Esophagus squamous epithelium (tissue), 5 donors: ENCODE results near the gene AP1S2. TPM values are rescaled to one million over a fixed set of nuclear protein-coding genes. Genes with fewer than 3 reads are reported as not detected.
"Not testable (repeated sequence)": the region's sequence is repeated elsewhere in the genome, so short reads cannot be mapped to it uniquely, and the experiment has no call there.

ENCODE experiments used
- DNase-seq: peaks from one replicate; lab custom pipeline; 2025; lab: John Stamatoyannopoulos, UW
- H3K27ac ChIP-seq, 4 donors: fragments of 200-600 bp; sonication (generic); one replicate each; pipeline ENCODE4 v1.5.1; 2016 to 2019; ENCODE audit warnings: mild to moderate bottlenecking in 1 of 4
- H3K27me3 ChIP-seq, 4 donors: fragments of 200-600 bp; sonication (generic); 1 replicate in 3 of 4; 2 replicates in 1 of 4; pipeline versions ENCODE4 v1.5.1 to v1.6.0; 2017 to 2021; ENCODE audit warnings: antibody characterized with exemption in 1 of 4
- H3K36me3 ChIP-seq, 3 donors: fragments of 200-600 bp; sonication (generic); one replicate each; pipeline ENCODE4 v1.5.1; 2016 to 2019
- H3K4me1 ChIP-seq, 3 donors: fragments of 200-600 bp; sonication (generic); one replicate each; pipeline ENCODE4 v1.5.1; 2017 to 2019
- H3K4me3 ChIP-seq, 4 donors: fragments of 200-600 bp; sonication (generic); 1 replicate in 3 of 4; 2 replicates in 1 of 4; pipeline ENCODE4 v1.5.1; 2016 to 2019; ENCODE audit warnings: mild to moderate bottlenecking in 2 of 4, moderate library complexity in 1 of 4
- H3K9me3 ChIP-seq, 3 donors: fragments of 200-600 bp; sonication (generic); one replicate each; pipeline ENCODE4 v1.5.1; 2016 to 2019
- POLR2A ChIP-seq, 4 donors: fragments of 450-650 bp; IDR thresholded peaks; one replicate each; pipeline ENCODE4 v1.6.1; 2017; ENCODE audit warnings: antibody characterized with exemption in 4 of 4, mild to moderate bottlenecking in 4 of 4, moderate library complexity in 3 of 4
- WGBS, 2 donors: methylation state at CpG; one replicate each; pipeline ENCODE4 v1.1.5; 2018; 5-methylcytosine and 5-hydroxymethylcytosine counted together
- intact Hi-C: fragments of 100-400 bp; cut with DNase I; formaldehyde crosslinking; loops from one replicate; pipeline ENCODE4 v1.15.0; 2022
- total RNA-seq, 4 donors: library from RNA; depleted of rRNA; stranded (reverse); fragments of >200 nt; gene quantifications; one replicate each; pipeline ENCODE4 v1.1.0, GENCODE V29; 2016
- TF ChIP-seq, protein P1 (sequence below), 6 experiments: fragments of 450-650 bp in 4 of 6; fragments of 200-600 bp in 2 of 6; sonication (generic) in 2 of 6; IDR thresholded peaks; one replicate each; pipeline ENCODE4 v1.5.1; 2016 to 2019; ENCODE audit warnings: antibody characterized with exemption in 6 of 6, mild to moderate bottlenecking in 4 of 6, moderate library complexity in 4 of 6
- donor health status: DM: yes; HTN: yes; CAD: no.

Gene AP1S2
- total RNA-seq, 4 donors from 2014 or later, result 6.0 to 28.5 (median 17.6) TPM

DNA sequence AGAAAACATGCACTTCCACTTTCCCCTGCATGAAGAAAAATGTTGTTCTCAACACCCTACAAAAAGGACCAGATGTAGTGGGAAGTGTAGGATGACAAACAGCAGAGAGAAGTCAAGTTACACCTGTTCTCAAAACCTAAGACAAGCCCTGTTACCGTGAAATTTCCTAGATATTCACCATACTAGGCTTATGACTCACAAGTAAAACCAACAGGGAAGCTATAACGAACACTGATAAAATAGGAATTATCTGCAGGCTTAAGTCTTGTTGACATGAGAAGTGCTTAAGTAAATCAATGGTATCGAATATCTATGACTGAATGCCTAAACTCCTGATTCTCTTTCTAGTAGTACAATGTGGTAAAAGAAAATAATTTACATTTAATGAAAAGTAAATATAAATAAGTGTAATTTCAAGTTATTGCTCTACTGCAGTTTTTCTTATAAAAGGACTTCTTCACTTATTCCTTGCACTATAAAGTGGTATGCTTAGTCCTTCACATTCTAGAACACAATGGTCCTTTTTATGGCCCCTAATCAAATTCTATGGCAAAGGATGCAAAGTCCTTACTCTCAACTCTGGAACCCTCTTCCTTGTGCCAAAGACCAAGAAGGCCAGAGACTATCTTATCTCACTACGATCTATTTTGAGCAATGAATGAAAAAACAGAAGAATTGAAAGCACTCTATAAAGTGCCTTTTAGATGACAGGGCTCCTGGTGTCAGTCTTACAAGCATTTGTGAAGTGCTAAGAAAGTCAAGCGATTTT is 19.6 kb downstream of the AP1S2 start:
- Histone ChIP-seq H3K4me3 (no peak overlapping the region), H3K4me1 (no peaks in the 10 kb centered on the region), H3K9me3 (no peaks in the 10 kb centered on the region), H3K27me3 (no peaks in the 10 kb centered on the region), H3K27ac (no peak overlapping the region), H3K36me3 (no peaks in the 10 kb centered on the region)
- TF ChIP-seq, protein P1, sequence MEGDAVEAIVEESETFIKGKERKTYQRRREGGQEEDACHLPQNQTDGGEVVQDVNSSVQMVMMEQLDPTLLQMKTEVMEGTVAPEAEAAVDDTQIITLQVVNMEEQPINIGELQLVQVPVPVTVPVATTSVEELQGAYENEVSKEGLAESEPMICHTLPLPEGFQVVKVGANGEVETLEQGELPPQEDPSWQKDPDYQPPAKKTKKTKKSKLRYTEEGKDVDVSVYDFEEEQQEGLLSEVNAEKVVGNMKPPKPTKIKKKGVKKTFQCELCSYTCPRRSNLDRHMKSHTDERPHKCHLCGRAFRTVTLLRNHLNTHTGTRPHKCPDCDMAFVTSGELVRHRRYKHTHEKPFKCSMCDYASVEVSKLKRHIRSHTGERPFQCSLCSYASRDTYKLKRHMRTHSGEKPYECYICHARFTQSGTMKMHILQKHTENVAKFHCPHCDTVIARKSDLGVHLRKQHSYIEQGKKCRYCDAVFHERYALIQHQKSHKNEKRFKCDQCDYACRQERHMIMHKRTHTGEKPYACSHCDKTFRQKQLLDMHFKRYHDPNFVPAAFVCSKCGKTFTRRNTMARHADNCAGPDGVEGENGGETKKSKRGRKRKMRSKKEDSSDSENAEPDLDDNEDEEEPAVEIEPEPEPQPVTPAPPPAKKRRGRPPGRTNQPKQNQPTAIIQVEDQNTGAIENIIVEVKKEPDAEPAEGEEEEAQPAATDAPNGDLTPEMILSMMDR (IDR thresholded peaks at IDR 0.05), result no peak
- no peak for TF ChIP-seq POLR2A (IDR thresholded peaks at IDR 0.05)
- 59 to 72% methylated on average over 5 of the region's 5 CpGs for WGBS, 2 donors
- no peak for DNase-seq
- intact Hi-C loops, result no loop called here

- no peaks in the 10 kb centered on the region for H3K36me3 ChIP-seq
- no peak overlapping the region for H3K4me3 ChIP-seq
- H3K9me3 ChIP-seq, result no peaks in the 10 kb centered on the region
- DNase-seq, result no peak
- H3K27me3 ChIP-seq, result no peaks in the 10 kb centered on the region
- H3K4me1 ChIP-seq, result no peaks in the 10 kb centered on the region
- H3K27ac ChIP-seq, result no peak overlapping the region
- TF ChIP-seq POLR2A (IDR thresholded peaks at IDR 0.05), result no peak
- TF ChIP-seq, protein P1 (IDR thresholded peaks at IDR 0.05), result no peak
- intact Hi-C loops, result no loop called here
- 62 to 71% methylated on average over 3 of the region's 3 CpGs for WGBS, 2 donors
These were observed 20.6 kb downstream of the AP1S2 start for GRCh38 chrX:15834053-15834452.

GRCh38 chrX:15831347-15831746 is 23.3 kb downstream of the AP1S2 start:
- H3K36me3 ChIP-seq, H3K27me3 ChIP-seq, intact Hi-C loops, H3K4me1 ChIP-seq, H3K27ac ChIP-seq, H3K4me3 ChIP-seq, DNase-seq, H3K9me3 ChIP-seq: not testable (repeated sequence)
- WGBS, 2 donors, result 91 to 100% methylated on average over 1 of the region's 2 CpGs

- intact Hi-C loops, result no loop called here
- WGBS, 2 donors, result 90 to 94% methylated on average over 1 of the region's 1 CpG
- TF ChIP-seq, protein P1 (IDR thresholded peaks at IDR 0.05), result no peak
- no peak for TF ChIP-seq POLR2A (IDR thresholded peaks at IDR 0.05)
These were observed 25.4 kb downstream of the AP1S2 start for GRCh38 chrX:15829217-15829616.

DNA sequence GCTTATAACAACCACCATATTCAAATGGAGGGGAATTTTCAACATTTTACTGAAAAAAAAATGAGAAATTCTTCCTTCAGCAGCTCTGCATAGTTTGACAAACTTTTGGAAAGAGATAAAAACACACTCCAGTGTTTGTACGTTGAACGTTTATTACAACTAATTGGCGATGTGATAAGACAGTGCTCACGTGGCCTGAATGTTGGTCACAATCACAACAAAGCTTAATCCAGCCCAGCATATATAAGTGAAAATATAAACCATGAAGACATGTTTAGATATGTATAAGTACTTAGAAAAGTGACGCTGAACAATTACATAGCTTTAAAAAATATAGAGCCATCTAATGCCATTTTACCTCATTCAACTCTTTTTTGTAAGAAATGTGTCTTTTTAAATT is 28.7 kb downstream of the AP1S2 start:
- DNase-seq, result no peak
- no peak for TF ChIP-seq POLR2A (IDR thresholded peaks at IDR 0.05)
- intact Hi-C loops, result no loop called here
- H3K36me3 ChIP-seq, result peaks cover 0 to 38% (median 6%) of the 10 kb centered on the region in 3 donors
- WGBS, 2 donors, result 71 to 75% methylated on average over 5 of the region's 5 CpGs
- no peak overlapping the region for H3K4me3 ChIP-seq
- no peaks in the 10 kb centered on the region for H3K9me3 ChIP-seq
- H3K27me3 ChIP-seq, result no peaks in the 10 kb centered on the region
- no peak overlapping the region for H3K27ac ChIP-seq
- no peaks in the 10 kb centered on the region for H3K4me1 ChIP-seq

More at GRCh38 chrX:15829217-15829616, 25.4 kb downstream of the AP1S2 start:
- no peak for DNase-seq
- Histone ChIP-seq H3K4me3 (no peak overlapping the region), H3K9me3 (no peaks in the 10 kb centered on the region), H3K27me3 (no peaks in the 10 kb centered on the region), H3K4me1 (no peaks in the 10 kb centered on the region), H3K36me3 (peaks cover 0 to 9% (median 0%) of the 10 kb centered on the region in 3 donors), H3K27ac (no peak overlapping the region)

- Histone ChIP-seq H3K36me3 (peaks cover 4 to 68% (median 9%) of the 10 kb centered on the region in 3 donors), H3K27ac (no peak overlapping the region), H3K27me3 (no peaks in the 10 kb centered on the region), H3K9me3 (no peaks in the 10 kb centered on the region), H3K4me1 (no peaks in the 10 kb centered on the region), H3K4me3 (no peak overlapping the region)
- intact Hi-C loops, result no loop called here
- 89 to 98% methylated on average over 10 to 22 of the region's 23 CpGs for WGBS, 2 donors
- TF ChIP-seq, protein P1 (IDR thresholded peaks at IDR 0.05), result no peak
- TF ChIP-seq POLR2A (IDR thresholded peaks at IDR 0.05), result no peak
- DNase-seq, result no peak
These were observed 31.7 kb downstream of the AP1S2 start for GRCh38 chrX:15822922-15823321.
